GM21381 (cell line): ENCODE measurements around the gene CCDC169.
"Not testable (repeated sequence)": the region's sequence is repeated elsewhere in the genome, so short reads cannot be mapped to it uniquely, and the experiment has no call there.

Experiments
- ATAC-seq: cut with Tn5 transposase; IDR thresholded peaks from one replicate; pipeline ENCODE4 v1.9.1; 2021; ENCODE audit warnings: mild to moderate bottlenecking, moderate library complexity; ENCODE audit not compliant: unreplicated experiment

Gene CCDC169

DNA sequence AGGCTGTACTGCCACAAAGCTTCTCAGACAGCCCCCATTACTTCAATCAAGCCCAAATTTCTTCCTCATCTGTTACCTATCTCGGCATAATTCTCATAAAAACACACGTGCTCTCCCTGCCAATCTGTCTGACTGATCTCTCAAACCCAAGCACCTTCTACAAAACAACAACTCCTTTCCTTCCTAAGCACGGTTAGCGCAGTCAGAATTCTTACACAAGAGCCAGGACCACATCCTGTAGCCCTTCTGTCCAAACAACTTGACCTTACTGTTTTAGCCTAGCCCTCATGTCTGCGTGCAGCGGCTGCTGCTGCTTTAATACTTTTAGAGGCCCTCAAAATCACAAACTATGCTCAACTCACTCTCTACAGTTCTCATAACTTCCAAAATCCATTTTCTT is 22.2 kb upstream of the CCDC169 start:
- not testable (repeated sequence) for ATAC-seq

DNA sequence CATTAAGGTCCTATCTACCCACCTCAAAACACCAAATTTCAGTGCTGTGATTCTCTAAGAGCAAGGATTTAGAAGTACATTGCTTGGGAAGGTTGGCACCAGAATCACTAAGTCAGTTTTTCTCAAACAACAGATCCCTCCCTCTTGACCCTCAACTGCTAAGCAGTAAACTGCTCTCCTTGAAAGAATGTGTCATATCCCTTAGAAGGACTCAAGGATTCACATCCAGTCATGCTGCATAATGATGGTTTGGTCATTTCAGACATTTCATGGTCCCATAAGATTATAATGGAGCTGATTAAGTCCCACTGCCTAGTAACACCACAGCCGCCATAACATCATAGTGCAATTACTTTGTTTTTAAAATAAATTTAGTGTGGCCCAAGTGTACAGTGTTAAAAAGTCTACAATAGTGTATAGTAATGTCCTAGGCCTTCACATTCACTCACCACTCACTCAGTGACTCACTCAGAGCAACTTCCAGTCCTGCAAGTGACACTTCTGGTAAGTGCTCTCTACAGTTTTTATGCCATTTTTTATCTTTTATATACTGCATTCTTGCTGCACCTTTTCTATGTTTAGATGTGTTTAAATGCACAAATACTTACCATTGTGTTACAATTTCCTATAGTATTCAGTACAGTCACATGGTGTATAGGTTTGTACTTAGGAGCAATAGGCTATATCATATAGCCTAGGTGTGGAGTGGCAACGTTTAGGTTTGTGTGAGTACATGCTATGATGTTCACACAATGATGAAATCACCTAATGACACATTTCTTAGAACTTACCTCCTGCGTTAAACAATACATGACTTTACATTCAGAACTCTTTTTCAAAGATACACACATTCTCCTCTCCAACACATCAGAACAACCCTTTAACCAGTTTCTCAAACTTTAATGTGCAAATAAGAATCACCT is 15.7 kb upstream of the CCDC169 start:
- ATAC-seq, result no peak

DNA sequence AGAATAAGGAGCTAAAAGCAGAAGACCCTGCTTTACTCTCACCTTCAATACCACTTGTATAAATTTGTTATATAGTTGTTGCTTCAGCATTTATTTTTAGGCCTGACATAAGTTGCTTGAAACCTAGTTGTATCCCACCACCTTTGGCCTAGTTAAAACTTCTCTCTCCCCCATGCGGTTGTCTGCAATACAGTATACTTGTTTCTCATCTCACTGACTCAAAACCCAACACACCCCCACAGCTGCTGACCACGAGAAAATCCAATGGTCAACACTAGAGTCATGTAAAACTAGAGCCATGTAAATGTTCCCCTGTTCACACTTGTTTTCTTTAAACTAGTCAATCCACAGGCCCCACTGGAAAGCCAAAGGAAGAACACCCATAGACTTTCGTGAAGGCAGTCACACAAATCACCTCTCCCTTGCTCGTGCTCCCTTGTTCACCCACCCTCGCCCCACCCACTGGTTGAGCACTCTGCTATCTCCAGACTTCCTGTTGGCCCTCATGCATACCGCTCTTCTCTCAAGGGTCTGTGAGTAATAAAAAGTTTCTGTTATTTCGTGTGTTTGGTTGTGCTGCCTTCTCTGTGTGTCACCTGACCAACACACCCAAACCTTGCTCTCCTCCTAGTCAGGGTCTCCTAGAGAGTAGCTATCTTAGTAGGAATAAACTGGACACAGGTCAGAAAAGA is 12.9 kb upstream of the CCDC169 start:
- peak; percentile 55 for ATAC-seq

DNA sequence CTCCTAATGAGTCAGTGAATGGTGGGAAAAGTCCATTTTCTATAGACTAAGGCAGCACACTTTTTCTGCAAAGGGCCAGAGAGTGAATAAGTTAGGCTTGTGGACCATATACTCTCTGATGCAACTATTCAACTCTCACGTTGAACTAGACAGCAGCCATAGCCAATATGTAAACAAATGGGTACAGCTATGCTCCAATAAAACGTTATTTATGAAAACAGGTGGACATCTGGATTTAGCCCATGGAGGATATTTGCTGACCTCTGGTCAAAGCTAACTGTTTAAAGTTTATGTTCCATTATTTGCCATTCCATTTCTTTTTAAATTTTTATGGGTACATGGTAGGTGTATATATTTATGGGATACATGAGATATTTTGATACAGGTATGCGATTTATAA is 4.7 kb upstream of the CCDC169 start:
- no peak for ATAC-seq

DNA sequence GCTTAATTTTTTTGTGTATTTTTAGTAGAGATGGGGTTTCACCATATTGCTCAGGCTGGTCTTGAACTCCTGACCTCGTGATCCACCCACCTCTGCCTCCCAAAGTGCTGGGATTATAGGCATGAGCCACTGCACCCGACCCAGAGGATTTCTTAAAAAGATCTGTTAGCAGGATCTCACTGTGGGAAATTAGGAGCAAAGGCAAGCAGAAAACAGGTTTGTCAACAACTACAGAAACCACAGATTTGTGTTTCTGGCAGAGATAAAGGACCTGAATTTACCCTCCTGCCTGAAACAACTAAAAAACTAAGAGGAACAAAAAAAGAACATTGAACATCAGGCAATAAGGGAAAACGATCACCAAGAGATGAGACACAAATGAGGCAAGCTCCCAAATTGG is 1.9 kb upstream of the CCDC169 start:
- ATAC-seq, result not testable (repeated sequence)

DNA sequence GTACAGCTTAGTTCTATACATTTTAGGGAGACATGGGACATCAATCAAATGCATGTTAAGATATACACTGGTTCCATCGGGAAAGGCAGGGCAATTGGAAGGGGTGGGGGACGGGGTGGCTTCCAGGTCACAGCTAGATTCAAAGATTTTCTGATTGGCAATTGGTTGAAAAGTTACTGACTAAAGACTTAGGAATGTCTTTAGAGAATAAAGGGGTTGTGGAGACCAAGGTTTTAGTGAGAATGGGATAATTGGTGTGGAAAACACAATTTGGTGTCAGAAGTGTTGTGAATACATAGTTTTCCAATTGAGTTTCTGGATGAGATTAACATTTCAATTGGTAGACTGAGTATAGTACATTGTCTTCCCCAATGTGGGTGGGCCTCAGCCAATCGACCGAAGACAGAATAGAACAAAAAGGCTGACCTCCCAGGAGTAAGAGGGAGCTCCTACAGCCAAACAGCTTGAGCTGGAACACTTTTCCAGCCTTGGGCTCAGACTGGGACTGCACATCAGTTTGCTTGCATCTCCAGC is 988 bp upstream of the CCDC169 start:
- ATAC-seq, result no peak

DNA sequence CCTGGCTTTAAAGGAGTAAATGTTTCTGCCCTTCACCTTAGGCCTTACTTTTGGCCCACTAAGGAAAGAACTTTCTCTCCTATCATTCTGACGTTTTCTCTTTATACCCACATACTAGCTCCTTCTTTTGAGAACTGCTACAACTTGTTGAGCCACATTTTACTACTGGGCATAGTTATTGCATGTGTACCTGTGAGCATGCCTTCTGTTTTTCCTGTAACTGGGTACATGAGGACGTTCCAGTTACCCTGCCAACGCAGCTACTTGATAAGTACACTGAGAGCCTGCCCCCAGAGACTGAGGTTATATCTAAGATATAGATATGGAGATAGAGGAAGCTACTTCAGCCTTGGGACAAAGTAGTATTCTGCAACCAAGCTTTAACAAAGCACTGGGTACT is 3.5 kb downstream of the CCDC169 start:
- no peak for ATAC-seq

DNA sequence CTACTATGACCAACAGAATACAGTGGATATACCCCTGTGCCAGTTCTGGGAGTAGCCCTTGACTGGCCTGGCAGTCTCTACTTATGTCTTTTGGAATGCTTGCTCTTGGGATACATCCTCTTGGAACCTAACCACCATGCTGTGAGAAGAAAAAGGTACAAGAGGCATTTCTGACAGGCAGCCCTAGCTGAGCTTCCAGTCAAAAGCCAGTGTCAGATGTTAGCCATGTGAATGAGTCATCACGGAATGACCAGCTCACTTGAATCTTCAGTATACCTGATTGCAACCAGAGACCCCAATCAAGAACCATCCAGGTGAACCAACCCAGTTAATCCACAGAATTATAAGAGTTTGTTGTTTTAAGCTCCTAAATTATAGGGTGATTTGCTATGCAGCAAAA is 4.1 kb downstream of the CCDC169 start:
- no peak for ATAC-seq

DNA sequence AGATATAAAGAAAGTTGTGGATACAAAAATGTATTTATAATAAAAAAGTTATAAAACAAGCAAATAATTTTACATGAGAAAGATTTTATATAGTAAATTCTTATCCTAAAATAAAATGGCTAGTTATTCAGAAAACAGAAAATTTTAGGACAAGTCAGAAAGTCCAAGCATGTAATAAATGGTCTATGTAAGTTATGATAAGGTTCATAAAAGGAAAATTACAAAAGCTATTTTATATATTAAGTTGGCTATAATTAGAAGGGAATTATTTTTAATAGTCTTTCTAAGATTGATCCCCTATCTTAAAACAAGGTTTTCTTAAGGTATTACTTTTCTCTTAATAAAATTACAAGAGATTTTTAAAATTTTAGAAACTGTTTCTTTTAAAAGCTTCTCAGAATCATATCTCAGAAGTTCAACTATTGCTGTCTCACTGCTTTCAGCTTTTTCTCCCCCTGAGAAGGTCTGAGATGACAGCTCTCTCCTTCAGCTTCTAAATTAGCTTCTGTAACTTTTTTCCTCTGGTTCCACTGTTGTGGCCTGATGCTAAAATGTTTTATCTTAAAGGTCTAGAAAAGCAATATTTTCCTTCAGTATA is 8.7 kb downstream of the CCDC169 start:
- ATAC-seq, result no peak

DNA sequence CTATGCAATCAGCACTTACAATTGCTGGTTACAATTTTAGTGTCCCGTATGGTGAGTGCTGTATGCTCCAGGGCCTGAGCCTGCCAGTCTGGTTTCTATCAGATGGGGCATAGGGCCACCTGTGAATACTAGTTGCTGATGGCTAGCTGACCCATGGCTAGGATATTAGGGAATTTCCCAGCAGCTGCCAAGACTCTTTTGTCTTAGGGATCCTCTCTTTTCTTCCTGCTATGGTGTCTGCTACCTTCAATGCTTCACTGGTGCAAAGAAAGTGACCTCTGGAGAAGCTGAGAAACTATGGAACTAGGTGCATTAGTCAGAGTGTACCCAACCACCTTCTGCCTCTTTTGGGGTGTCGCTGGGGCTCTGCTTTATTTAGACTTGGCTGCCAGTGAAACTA is 11.6 kb downstream of the CCDC169 start:
- ATAC-seq, result no peak

DNA sequence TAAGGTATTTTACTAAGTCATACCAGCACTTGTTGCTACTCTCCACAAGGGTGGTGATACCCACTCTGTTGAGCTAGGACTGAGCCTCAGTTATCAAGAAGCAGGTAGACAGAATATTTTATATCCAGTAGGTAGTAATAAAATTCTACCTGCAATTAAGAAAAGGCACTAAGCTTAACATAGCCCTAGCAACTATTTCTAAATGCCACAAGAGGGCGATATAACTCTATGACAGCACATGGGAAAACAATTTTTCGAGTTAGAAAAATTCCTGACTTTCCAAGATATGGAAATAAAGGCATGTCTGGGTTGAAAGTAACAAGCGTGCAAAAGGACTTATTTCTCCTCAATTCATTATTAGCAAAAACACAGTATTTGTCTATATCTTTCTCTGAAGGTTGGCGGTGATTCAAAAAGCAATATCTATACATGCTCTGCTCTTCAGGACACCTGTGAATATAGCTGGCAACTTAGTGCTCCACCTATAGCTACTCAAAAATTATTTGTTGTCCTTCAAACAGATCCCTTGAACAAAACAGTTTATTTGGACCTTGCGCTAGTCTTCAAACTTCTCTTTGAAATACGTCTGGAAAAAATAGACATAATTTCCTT is 14.7 kb downstream of the CCDC169 start:
- no peak for ATAC-seq

DNA sequence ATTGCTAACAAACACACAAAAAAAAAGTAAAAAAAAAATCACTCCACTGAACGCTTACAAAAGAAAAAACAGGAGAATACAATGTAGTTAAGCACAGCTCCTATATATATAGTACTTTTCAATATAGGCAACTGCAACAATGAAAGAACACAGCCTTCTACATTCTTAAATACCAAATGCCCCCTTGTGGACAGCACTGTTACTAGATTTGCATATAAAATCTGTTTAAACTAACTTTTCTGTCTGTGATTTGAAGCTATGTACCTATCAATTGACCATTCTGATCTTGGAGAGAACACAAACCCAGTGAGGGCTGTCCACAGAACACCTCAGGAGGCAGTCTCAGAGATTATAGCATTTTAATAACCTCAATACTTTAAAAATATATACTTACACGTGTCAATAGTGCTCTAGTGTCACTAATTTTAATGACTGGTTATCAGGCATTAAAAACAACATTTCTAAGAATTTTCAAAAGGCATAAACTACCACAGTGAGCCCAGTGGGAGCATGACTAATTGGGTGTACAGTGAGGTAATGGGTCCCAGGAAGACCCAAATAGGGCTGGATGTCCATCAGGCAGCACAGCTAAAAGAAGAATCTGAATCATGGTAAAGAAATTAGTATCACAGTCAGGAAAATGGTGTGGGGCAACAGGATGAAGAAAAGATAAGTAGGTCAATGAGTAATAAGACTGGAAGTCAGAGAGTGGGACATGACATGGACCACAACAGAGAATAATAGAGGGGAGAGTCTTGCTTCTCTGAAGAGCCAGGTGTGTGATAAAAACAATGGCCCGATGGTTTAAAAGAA is 22.2 kb downstream of the CCDC169 start:
- no peak for ATAC-seq

DNA sequence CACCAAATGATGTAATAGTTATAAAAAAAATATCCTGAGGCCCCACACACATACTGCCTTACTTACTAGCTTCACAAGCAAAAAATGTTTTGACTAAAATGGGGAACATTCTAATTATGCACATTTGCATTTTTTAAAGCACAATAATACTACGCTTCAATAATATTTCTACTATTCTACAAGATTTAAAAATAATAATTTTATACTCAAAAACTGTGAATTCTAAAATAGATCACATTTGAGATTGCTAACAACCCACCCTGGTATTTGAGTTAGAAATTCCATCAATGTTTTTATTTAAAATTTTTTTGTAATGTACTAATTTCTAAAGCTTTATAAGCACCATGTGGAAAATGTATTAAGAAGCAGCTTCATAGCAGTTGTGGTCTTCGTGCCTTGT is 24.2 kb downstream of the CCDC169 start:
- no peak for ATAC-seq

DNA sequence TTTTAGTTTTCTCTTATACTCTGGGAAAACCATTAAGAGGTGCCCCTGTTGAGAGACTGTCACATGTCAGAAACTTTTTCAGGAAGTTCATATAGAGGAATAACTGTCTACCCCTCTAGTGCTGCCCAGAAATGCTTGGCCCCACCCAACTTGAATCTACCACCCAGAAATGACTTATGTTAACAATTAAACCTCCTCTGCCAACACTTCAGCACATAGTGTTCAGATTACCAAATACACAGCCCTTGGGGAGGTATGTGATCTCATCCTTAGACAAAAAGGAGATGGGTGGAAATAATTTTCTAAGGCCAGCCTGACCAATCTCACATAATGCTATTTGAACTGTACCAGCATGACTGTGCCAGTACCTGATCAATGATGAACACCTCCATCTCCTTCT is 35.6 kb downstream of the CCDC169 start:
- ATAC-seq, result no peak

DNA sequence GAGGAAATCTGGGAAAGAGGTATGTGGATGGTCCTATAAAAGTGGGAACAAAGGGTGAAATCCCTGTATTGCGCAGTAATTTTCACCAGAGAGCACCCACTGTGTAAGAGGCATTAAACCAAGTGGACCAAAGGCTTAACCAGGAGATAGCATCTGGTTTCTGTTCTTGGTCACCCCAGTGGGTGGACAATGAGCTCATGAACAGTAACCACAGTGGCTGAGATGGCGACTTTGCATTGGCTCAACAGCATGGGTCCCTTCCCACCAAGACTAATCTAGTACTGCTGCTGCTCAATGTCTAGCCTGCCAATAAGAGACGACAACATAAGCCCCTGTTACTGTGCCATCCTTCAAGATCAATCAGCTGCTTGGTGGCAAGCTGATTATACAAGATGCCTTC is 36.6 kb downstream of the CCDC169 start:
- ATAC-seq, result no peak

DNA sequence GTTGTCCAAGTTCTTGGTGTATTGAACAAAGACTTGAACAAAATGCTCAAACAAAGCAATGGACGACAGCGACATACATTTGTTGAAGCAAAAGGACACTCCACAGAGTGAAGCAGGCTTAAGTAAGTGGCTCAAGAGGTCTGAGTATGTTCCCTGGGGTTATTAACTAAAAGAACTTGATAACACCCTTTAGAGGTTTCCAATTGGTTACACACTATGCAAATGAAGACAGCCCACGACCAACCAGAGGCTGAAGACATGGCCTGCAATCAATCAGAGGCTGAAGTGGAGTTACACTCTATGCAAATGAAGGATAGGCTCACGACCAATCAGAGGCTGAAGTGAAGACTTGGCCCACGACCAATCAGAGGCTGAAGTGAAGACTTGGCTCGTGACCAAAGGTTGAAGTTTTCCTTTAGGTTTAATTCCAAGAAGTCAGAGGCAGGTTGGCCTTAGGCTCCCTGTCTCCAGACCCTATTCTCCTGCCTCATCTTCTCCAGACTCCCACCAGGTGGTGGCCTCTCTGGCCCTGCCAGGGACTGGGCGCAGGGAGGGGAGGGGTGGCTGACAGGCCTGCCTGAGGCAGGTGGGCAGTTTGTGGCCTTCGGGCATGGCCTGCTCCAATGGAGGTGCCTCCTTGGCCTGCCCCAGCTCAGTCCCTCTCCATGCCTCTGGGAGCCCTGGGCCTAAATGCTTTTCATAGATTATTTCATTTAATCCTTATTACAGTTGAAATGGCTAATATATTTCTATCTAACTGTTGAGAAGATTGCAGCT is 38.1 kb downstream of the CCDC169 start:
- no peak for ATAC-seq

DNA sequence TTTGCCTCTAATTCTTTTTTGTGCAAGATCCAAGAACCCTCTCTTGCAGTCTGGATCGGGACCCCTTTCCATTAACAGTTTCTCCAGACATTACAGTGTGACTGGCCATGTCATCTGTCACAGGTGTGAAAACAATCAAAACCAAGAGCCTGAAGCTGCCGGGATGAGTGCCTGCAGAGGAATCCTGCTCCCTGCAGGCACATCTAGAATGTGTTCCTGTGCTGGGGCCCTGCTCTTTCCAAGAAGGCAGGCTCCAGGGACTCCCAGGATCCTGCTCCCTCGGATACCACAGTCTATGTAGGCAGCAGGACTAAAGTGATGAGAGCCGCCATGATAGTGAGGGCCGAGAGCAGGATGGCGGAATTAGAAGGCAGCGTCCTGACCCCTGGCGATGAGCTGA is 38.8 kb downstream of the CCDC169 start:
- no peak for ATAC-seq

DNA sequence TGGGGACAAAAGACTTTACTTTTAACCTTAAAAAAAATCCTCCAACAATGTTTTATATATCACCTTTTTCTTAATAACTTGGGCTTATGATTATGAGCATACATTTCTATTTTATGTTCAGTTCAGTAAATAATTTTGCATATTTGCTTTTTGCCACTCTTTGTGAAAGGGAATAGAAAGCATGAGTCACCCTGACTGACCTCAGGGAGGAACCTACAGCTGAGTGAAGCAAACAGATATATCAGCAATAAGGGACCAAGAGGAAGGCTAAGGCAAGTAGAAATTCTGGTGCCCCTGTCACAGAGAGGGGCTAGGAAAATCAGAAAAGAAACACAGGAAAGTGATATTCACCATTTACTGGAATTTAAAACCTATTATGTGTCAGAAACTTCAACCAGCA is 46.1 kb downstream of the CCDC169 start:
- ATAC-seq, result no peak

DNA sequence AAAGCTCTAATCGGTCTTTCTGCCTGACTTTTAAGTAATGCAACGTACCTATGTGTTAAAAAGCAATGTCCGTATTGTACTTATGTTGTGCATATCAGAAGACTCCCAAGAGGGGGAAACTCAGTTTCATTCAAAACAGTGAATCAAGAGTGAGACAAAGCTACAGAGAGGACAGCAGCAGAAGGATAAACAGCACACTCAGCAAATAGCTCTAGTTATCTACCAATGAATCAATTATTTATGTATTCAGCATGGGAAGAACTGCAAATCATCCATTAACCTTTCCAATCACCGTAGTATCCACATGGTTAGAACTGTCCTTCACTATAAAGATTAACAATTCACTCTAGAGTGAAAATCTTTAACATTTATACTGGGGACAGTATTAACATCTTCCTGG is 46.6 kb downstream of the CCDC169 start:
- ATAC-seq, result no peak

DNA sequence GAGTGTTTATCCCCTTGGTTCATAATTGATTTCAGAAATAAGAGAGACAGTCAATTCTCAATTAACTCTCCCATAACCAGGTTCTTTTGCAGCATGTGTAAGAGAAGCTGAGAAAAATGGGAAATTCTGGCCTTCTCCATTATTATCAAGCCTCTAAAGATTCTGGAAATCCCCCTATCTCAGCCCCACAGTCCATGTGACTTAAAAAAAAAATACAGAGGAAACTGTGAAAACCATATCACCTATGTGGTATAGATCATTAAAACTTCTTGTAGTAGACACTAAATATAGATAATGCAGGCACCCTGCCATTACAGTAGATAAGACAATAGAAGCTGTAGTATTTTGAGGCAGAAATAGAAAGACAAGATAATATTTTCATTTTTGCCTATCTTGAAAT is 48.9 kb downstream of the CCDC169 start:
- ATAC-seq, result no peak
